Liver (tissue), 3 donors: Measurements from ENCODE around the gene JAZF1.

Experiments
- EGR1 ChIP-seq, 2 donors: IDR thresholded peaks; 2 replicates each; pipeline ENCODE4 v1.6.1; 2016 to 2018; ENCODE audit warnings: antibody characterized with exemption in 2 of 2, low read depth in 2 of 2
- FOXA1 ChIP-seq: IDR thresholded peaks from 2 replicates; pipeline ENCODE4 v1.6.1; 2016; ENCODE audit warnings: antibody characterized with exemption
- GABPA ChIP-seq, 2 donors: IDR thresholded peaks in 1 of 2; conservative IDR thresholded peaks in 1 of 2; 2 replicates each; pipeline ENCODE4 v1.6.1; 2016; ENCODE audit warnings: antibody characterized with exemption in 2 of 2, mild to moderate bottlenecking in 1 of 2, moderate library complexity in 1 of 2
- SP1 ChIP-seq: IDR thresholded peaks from 2 replicates; pipeline ENCODE4 v1.6.1; 2018; ENCODE audit warnings: antibody characterized with exemption, mild to moderate bottlenecking
- TF ChIP-seq, protein P1 (sequence below): fragments of 150-350 bp; IDR thresholded peaks from 2 replicates; pipeline ENCODE4 v1.5.1; 2017; ENCODE audit warnings: improper control_type of control experiment, low read depth, low read length; ENCODE audit not compliant: missing input control
- TF ChIP-seq, protein P2 (sequence below): IDR thresholded peaks from 2 replicates; pipeline ENCODE4 v1.6.1; 2016; ENCODE audit warnings: antibody characterized with exemption, mild to moderate bottlenecking
- TF ChIP-seq, protein P3 (sequence below): IDR thresholded peaks from 2 replicates; pipeline ENCODE4 v1.6.1; 2016; ENCODE audit warnings: antibody characterized with exemption
- donor health status: healthy.
- donor health status: healthy.

DNA sequence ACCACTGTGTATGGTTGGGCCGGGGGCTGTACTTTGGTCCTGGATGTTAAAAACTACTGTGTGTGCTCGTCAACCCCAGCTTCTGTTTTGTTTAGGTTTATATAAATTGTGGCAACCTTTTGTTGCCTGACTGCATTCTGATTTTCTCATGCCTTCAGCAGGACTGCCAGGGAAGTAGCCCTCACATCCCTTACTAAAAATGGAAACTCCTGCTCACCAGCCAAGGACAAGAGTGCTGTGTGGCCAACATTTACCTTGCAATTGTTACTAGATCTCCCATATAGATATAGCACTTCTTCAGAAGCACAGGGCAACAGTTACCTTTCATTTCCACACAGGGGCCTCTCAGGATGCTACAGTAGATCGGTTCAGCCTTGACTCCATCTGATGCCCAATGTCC lies 266.2 kb downstream of the JAZF1 start:
- no peak for TF ChIP-seq EGR1 (IDR thresholded peaks at IDR 0.05; ENCODE audit: low read depth in 2 of 2)
- TF ChIP-seq, protein P1, sequence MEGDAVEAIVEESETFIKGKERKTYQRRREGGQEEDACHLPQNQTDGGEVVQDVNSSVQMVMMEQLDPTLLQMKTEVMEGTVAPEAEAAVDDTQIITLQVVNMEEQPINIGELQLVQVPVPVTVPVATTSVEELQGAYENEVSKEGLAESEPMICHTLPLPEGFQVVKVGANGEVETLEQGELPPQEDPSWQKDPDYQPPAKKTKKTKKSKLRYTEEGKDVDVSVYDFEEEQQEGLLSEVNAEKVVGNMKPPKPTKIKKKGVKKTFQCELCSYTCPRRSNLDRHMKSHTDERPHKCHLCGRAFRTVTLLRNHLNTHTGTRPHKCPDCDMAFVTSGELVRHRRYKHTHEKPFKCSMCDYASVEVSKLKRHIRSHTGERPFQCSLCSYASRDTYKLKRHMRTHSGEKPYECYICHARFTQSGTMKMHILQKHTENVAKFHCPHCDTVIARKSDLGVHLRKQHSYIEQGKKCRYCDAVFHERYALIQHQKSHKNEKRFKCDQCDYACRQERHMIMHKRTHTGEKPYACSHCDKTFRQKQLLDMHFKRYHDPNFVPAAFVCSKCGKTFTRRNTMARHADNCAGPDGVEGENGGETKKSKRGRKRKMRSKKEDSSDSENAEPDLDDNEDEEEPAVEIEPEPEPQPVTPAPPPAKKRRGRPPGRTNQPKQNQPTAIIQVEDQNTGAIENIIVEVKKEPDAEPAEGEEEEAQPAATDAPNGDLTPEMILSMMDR = no peak
- TF ChIP-seq, protein P2, sequence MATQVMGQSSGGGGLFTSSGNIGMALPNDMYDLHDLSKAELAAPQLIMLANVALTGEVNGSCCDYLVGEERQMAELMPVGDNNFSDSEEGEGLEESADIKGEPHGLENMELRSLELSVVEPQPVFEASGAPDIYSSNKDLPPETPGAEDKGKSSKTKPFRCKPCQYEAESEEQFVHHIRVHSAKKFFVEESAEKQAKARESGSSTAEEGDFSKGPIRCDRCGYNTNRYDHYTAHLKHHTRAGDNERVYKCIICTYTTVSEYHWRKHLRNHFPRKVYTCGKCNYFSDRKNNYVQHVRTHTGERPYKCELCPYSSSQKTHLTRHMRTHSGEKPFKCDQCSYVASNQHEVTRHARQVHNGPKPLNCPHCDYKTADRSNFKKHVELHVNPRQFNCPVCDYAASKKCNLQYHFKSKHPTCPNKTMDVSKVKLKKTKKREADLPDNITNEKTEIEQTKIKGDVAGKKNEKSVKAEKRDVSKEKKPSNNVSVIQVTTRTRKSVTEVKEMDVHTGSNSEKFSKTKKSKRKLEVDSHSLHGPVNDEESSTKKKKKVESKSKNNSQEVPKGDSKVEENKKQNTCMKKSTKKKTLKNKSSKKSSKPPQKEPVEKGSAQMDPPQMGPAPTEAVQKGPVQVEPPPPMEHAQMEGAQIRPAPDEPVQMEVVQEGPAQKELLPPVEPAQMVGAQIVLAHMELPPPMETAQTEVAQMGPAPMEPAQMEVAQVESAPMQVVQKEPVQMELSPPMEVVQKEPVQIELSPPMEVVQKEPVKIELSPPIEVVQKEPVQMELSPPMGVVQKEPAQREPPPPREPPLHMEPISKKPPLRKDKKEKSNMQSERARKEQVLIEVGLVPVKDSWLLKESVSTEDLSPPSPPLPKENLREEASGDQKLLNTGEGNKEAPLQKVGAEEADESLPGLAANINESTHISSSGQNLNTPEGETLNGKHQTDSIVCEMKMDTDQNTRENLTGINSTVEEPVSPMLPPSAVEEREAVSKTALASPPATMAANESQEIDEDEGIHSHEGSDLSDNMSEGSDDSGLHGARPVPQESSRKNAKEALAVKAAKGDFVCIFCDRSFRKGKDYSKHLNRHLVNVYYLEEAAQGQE = no peak
- TF ChIP-seq FOXA1 = no peak
- TF ChIP-seq, protein P3, sequence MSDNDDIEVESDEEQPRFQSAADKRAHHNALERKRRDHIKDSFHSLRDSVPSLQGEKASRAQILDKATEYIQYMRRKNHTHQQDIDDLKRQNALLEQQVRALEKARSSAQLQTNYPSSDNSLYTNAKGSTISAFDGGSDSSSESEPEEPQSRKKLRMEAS = no peak
- no peak for TF ChIP-seq GABPA (IDR thresholded peaks at IDR 0.05 in 1 of 2, conservative IDR thresholded peaks at IDR 0.05 in 1 of 2)
- no peak for TF ChIP-seq SP1
